G401.6 (cell line): Measurements from ENCODE around the gene MTHFD1.

Experiments
- FAIRE-seq: peaks from 2 replicates; lab custom pipeline; 2012; peaks lifted over from hg19 to GRCh38; lab: Jason Lieb, UNC

Gene MTHFD1

DNA sequence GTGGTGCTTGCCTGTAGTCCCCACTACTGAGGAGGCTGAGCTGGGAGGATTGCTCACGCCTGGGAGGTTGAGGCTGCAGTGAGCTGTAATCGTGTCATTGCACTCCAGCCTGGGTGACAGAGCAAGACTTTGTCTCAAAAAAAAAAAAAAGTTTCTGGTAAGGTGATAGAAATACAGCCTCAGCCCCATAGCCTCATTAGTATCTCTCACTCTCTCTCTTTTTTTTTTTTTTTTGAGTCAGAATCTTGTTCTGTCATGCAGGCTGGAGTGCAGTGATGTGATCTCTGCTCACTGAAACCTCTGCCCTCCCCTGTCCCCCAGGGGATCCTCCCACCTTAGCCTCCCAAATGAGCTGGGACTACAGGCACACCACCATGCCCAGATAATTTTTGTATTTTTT is 19.2 kb downstream of the MTHFD1 start:
- no peak for FAIRE-seq

DNA sequence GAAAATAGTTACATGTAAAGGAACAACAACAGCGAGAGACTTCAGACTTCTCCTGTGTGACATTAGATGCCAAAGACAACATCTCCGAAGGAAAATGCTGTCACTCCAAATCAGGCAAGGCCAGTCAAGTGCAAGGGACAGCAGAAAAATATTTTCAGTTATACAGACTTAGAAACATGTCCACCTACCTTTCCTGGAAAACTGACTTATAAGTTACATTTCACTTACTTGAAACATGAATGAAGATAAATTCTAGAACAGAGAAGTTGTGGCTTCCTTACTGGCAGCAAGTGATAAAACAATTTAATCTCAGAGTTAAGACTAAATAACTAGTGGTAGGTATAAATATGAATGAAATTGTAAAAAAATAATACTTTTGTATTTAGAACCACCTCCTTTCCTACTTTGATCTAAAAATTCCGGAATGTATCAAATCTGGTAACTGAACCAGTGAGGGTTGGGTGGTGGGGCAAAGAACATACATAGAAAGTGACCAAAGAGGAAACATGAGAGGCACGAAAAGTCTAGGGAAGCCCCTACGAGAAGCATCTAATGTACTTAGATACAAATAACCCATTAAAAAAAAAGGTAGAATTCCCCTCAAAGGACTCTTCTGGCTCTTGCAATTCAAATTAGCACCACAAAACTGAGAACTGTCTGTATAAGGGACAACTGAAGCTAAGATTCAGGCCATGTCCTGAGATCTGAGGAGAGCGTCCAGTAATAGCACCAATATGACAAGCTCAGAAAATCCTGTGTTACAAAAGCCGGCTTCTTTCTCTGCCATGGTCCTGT is 21.2 kb downstream of the MTHFD1 start:
- no peak for FAIRE-seq

DNA sequence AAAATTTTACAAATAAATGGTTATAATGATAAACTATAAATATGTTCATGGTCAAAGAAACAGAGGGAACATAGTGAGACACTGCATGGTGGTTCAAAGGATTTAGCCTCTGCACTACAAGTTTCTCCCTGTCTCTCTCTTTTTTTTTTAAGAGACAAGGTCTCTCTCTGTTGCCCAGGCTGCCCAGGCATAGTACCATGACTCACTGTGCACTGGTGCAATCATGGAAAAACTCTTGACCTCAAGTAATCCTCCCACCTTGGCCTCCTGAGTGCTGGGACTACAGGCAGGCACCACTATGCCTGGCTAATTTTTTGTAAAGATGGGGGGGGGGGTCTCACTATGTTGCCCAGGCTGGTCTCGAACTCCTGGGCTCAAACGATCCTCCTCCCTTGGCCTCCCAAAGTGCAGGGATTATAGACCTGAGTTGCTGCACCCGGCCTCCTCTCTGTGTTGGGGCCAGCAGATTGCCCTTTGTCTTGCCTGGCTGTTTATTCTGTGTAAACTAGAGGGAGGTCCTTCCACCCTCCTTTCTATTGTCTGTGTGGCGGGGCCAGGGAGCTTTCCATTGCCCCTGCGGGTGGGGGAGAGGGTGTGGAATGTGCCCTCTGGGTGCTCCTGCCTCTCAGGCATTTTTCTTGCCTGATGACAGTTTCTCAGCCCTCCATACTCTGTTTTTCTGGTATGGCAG is 22.1 kb downstream of the MTHFD1 start:
- no peak for FAIRE-seq

DNA sequence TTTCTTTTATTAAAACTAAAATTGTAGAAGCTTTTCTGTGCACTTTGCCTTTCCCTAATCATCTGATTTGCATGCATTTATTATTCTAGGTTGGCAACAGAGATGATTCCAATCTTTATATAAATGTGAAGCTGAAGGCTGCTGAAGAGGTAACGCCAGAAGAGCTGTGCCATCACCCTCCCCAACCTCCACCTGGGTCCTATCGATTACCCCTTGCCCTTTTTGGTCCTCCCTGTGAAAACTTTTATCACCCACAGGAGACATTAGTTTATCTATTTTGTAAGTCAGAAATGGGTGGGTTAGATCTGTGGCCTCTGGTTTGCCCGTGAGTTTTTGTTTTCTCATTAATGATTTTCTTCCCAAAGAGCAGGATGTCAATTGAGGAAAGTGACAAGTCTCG is 22.8 kb downstream of the MTHFD1 start:
- no peak for FAIRE-seq

DNA sequence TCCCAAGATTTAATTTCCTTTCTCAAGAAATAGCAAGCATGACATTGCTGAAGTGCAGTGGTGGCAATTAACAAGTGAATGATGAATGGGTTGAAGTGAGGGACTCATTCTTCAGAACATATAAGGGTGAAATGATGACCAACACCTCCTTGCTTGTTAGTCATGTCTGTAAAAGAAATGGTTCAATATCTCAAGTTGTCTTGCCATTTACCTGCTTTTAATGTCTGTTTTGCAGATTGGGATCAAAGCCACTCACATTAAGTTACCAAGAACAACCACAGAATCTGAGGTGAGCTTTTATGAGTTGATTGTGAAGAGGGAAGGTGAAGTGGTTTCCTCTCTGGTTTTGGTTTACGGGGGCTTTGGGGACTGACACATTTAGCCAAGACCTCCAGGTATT is 24.1 kb downstream of the MTHFD1 start:
- FAIRE-seq = no peak

DNA sequence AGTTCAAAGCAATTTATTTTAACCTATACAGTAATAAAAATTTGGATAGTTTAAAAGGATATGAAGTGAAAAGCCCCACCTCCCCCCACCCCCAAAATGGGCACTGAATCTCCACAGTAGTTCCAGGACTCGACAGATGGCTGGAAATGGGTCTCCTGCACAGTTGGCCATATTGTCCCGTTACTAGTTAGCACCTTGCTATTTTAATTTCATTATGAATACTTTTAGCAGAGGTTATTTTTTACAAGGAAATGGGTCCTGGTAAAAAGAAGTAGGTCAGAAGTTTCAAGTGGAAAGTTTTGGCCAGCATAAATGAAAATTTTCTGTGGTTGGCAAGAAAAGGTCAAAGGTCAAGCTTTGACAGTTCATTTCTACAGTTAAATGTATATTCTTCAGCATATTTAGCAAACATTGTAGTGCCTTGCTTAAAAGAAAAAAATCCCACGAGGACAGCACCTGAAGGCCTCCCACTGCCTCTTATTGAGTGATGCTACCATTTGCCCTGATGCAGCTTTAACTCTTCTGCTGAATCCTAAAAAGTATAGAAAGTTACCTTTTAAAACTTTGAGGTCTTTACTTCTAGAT is 28.3 kb downstream of the MTHFD1 start:
- no peak for FAIRE-seq

DNA sequence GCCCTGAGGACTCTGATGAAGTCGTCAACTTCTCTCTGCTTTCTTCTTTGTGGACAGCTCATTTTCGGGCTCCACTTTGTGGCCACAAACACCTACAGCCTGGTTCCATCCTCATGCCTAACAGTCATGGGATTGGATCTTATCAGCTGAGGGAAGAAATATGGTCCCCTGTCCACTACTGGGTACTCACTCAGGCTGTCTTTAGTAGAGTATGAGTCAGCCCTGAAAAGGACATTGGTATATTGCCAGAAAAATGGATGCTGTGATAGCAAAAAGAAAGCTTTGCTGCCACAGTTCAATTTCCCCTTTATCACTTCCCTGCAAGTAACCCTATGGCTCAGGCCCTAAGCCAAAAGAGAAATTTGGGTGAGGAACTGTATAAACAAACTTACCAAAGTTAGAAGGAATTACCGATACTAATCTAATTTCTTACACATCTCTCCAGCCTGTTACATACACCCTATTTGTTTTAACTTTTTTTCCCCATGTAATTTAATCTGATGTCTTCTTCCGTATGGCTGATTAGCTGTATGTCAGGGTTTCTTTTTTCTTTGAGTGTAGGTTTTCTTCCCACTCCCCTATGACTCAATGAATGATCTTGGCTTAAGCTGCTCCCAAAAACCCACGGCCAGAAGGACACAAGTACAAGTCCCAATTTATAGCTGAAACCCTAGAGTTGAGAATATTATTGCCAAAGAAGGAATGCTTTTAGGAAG is 29.1 kb downstream of the MTHFD1 start:
- no peak for FAIRE-seq

DNA sequence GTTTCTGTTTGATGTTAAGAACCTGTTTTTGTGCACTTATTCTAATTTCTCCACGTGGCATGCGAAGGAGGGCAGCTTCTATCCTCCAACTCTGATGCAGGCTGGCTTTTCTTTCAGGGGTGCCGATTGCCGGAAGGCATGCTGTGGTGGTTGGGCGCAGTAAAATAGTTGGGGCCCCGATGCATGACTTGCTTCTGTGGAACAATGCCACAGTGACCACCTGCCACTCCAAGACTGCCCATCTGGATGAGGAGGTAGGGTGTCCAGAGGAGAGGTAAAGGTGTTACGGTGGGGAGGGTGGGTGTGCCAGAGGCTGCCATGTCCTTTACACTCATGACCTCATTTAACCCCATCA is 29.6 kb downstream of the MTHFD1 start:
- FAIRE-seq = no peak

DNA sequence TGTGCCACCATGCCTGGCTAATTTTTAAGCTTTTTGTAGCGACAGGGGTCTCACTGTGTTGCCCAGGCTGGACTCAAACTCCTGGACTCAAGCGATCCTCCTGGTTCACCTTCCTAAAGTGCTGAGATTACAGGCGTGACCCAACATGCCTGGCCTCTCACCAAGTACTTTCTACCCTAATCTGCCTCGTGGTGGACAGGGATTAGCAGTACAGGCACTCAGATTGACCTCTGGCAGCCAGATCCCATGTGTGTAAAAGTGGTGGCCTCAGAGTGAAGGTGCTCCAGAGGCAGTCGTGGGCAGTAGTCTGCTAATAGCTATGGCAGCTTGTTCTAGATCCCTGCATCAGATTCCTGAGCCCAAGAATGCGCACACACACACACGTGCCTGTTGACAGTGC is 30.9 kb downstream of the MTHFD1 start:
- FAIRE-seq = no peak

DNA sequence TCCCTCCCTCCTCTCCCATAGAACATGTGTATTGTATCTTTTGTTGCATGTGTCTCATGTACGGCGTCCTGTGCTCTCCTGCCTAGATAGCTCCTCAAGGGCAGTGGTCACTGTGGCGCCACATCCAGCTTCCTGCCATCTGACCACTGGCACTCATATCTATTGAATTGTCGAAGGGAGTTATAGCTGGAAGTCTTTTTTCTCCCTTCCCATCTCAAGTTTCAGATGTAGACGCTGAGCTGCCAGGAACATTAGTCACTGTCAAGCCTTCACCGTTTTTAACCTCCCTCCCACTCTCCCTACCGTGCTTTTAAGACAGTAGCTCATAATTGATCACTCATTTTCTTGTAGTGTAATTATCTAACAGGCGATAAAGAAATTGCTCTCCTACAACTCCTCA is 33.0 kb downstream of the MTHFD1 start:
- FAIRE-seq = no peak

DNA sequence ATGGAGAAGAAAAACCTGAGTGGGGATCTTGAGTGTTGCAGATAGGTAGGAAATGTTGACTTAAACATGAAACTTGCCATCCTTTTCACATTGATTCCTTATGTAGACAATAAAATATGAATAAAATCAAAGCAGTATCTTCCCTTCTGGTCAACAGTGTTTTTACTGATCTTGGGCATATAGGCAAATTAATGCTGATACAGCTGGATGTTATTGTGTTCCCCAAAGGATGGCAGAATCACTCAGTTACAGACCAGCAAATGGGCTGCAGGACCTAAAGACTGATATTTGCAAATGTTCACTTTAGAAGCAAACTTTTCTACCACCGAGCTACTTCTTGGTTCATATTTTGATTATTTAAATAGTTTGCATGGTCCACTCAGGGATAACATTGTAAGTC is 33.9 kb downstream of the MTHFD1 start:
- FAIRE-seq = no peak

DNA sequence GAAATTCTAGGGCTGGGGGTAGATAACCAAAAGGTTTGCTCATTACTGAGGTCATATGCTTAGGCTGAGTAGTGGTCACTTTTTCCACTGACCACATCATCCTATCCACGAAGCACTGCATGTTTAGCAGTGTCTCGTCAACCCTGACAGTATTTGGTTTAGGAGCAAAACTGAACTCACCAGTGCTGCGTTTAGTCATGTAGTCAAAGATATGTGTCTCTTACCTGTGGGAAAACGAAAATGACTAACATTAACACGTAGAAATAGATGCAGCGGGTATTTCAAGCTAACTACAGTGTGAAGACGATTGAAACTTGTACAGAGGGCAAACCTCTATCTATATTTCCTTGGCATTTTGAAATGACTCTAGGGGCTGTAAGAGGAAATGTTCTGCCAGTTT is 34.6 kb downstream of the MTHFD1 start:
- no peak for FAIRE-seq

DNA sequence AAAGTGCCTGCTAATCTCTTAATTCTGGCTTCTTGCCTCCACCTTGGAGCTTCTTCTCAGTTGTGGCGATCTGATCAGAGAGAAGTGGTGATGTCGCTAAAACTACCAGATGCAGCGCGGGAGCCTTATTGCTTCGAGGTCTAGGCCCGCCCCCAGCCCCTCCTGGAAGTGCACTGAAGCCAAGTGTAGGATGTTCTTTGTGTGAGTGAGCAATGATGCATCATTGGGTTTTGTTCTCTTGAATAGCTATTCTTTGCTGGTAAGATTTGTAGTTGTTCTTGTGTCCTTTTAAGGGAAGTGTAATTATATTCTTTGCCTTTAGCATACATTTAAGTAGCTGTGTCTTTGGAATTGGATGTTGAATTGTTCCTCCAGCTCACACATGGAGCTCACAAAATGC is 35.8 kb downstream of the MTHFD1 start:
- FAIRE-seq = no peak

DNA sequence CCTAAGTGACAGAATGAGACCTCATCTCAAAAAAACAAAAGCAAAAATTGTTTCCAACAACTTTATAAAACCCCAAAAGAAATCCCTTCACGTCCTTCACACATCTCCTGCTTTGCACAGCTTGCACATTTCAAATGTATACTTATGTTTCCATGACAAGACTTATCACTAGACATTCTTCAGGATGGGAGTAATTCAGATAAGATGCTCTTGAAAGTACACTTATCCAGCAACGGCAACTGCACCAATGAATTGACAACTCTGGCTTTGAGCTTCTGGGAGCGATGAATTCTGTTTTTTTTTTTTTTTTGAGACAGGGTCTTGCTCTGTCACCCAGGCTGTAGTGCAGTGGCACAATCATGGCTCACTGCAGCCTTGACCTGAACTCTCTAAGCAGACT is 46.4 kb downstream of the MTHFD1 start:
- FAIRE-seq = no peak

DNA sequence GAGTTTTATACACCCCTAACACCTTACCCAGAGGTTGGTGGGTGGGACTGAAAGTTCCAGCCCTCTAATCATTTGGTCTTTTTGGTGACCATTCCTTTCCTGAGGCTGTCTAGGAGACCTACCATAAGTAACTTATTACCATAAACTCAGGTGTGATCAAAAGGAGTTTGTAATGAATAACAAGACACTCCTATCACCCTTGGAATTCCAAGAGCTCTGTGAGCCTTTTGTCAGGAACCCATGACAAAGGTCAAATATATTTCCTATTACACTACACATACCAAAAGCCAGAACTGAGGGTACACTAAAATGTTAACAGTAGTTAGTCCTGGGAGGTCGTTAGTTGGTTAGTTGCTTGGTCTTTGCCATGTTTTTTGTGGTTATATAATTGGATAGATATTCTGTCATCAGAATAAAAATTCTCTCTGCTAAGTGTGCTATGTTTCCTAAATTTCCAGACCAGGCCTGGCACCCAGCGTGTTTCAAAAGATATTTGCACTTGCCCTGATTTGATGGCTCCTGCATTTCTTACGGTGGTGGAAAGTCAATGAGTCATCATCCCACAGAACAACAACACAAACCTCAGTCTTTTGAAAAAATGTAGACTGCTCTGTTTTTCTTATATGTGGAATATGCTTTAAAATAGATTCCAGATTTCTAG is 50.2 kb downstream of the MTHFD1 start:
- no peak for FAIRE-seq

DNA sequence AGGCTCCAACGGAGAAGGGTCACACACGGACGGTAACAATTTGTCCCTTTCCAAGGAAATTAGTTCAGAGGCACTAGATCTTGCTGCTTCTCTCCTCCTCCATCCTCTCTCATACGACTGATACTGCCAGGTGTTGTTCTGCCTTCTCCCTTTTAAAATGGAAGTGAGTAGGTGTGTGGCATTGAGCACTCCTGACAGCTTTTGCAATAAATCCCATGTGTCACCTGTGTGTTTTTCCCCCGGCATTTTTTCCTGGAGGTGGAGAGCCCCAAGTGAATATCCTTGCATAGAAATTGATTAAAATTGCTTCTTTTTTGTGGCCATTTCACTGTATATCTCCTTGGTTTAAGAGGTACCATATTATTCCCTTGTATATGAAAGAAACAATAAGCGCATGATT is 51.0 kb downstream of the MTHFD1 start:
- no peak for FAIRE-seq

DNA sequence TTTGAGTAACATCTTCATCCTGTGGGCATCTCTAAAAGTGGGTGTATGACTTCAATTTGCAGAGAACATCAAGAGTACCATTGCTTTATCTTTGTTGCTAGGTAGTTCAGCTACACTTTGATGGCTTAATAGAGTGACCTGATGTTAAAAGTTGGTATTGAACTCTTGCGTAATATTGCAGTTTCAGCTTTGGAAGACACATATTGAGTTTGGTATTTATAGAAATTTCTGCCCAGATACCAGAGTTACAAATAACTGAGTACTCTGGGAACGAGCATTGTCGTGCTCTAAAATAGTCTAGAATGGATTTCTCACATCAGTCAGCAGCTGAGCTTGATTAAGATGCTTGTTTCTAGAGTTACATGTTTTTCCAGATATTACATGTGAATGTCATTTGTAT is 52.3 kb downstream of the MTHFD1 start:
- no peak for FAIRE-seq

DNA sequence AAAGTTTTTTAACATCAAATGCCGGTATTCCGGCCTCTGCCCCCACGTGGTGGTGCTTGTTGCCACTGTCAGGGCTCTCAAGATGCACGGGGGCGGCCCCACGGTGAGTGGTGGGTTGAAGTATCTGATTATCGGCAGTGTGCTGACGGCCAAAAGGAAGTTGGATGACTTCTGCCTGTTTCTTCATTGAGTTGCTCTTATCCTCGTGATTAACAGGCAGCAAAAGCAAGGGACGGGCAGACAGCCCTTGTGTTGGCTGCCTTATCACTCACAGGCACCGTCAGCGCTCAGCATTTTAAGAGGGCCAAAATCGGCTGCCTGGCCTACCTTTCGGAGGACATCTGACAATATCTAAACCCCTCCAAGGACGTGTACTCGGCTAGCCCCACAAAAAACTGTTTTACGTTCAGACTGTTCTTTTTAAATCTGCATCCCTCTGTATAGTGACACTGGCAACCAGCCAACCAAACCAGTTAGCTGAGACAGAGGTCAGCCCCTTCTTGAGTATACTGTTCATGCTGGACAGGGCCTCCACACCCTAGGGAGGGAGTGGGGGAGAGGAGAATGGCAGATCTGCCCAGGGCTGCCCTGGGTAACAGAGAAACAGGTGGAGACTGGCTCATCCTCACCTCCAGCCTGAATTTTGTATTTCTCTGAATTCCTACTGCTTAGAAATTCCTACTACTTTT is 54.3 kb downstream of the MTHFD1 start:
- FAIRE-seq = no peak

DNA sequence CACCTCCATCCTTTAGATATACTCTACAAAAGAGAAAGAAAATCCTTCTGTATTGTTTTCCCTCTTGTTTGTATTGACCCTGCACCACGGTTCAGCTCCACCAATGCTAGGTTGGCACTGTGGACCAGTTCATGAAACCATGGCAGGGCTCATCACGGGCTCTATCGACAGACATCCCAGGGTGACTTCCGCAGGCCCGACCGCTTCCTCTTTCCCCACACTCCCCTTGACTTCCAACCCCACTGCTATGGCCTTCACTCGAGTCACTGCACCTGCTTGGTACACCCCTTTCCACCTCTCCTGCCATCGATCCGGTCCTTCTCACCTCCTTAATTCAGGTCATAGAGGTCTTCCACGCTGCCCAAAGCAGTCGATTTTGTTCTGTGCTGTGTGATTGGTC is 56.0 kb downstream of the MTHFD1 start:
- FAIRE-seq = no peak

DNA sequence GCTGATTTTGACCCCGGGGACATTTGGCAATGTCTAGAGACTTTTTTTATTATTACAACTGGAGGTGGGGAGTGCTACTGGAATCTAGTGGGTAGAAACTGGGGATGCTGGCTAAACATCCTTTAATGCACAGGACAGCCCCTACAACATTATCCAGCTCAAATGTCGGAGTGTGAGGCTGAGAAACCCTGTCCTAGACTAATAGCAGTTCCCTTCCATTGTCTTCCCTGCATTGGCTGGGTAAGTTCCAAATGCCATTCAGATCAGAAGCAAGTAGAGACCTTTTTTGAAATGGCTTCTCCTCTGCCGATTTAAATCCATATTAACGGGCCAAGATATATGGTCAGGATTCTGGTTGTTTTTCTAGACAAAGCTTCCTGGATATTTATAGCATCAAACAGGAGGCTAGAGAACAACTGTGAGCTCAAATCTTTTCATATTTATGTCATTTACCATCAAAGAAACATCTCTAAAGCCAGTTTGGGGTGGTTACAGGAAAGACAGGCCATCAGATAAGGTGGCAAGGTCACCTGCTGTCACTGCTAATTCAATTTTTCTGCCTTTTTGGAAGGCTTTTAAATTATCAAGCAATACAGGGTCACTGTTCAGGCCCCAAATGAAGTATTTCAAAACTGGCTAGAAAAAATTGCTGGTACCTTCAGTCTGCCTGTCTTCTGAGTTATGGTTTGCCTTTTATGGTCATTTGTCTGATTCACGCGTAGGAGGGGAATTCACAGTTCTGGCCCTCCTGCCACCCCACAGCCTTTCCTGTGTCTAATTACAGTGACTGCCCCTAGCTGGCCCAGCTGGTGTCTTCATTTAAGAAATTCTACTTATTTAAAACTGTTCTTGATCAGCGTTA is 57.1 kb downstream of the MTHFD1 start:
- FAIRE-seq = no peak
